Measurements from ENCODE around the gene OTUB1.

- TF ChIP-seq CTCF (IDR thresholded peaks at IDR 0.05; ENCODE audit: poor library complexity) (no peak), EZH2phosphoT487 (IDR thresholded peaks at IDR 0.05; ENCODE audit: low read depth, severe bottlenecking, unreplicated experiment) (no peak)
These were observed 57.3 kb downstream of the OTUB1 start for GRCh38 chr11:64043545-64043944.
